ENCODE results near the gene CPVL. TPM values are rescaled to one million over a fixed set of nuclear protein-coding genes. Genes with fewer than 3 reads are reported as not detected.

The CPVL gene
- total and polyA plus RNA-seq, 4 donors = 16.6 to 34.8 (median 17.6) TPM

GRCh38 chr7:29156907-29157452 is 10.6 kb upstream of the CPVL start:
- H3K9ac ChIP-seq (ENCODE audit: insufficient read depth in 1 of 2, low read length in 2 of 2) = no peak overlapping the region
- H3K9me3 ChIP-seq (ENCODE audit: control insufficient read depth in 4 of 4, insufficient read depth in 3 of 4, low read length in 3 of 4) = peaks cover 0 to 3% (median 0%) of the 10 kb centered on the region in 4 donors
- DNase-seq (no peak), ATAC-seq (ENCODE audit: insufficient read depth, low FRiP score) (no peak)
- no peak for TF ChIP-seq CTCF (IDR thresholded peaks at IDR 0.05; ENCODE audit: control extremely low read depth, extremely low read depth)
- H3K27me3 ChIP-seq (ENCODE audit: control insufficient read depth in 3 of 3, insufficient read depth in 3 of 3, low read length in 2 of 3) = no peaks in the 10 kb centered on the region
- peak overlapping the region in 1 of 2 donors; percentile 66 for H3K27ac ChIP-seq (ENCODE audit: low read depth in 1 of 2, low read length in 1 of 2)
- no peaks in the 10 kb centered on the region for H3K36me3 ChIP-seq (ENCODE audit: control insufficient read depth in 4 of 4, insufficient read depth in 4 of 4, low read length in 4 of 4)
- H3K4me3 ChIP-seq = no peak overlapping the region
- WGBS, 2 donors = 33 to 39% methylated on average over 5 of the region's 5 CpGs
- peaks cover 0 to 12% (median 2%) of the 10 kb centered on the region in 5 donors for H3K4me1 ChIP-seq (ENCODE audit: control insufficient read depth in 5 of 5, insufficient read depth in 5 of 5, low read length in 5 of 5)

DNA sequence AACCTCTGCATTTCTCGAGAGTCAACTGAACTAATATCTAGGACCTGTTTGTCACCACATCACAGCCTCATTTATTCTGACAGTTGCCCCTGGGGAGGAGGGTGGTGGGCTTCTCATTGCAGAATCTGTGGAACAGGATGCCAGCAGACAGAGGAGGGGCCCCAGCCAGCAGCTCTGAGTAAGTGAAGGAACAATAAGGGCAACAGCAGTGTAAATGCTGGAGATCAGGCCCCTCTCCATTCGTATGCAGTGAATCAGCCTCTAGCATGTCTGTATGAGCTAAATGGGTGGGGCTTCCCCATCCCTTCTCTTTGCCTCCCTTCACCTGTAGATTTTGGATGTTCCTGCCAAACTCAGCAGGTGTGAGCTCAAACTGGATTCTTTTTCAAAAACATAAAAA is 7.7 kb upstream of the CPVL start:
- Histone ChIP-seq H3K27ac (ENCODE audit: low read depth in 1 of 2, low read length in 1 of 2) (no peak overlapping the region), H3K4me3 (no peak overlapping the region), H3K9ac (ENCODE audit: insufficient read depth in 1 of 2, low read length in 2 of 2) (no peak overlapping the region), H3K27me3 (ENCODE audit: control insufficient read depth in 3 of 3, insufficient read depth in 3 of 3, low read length in 2 of 3) (peaks cover 0 to 9% (median 0%) of the 10 kb centered on the region in 3 donors), H3K9me3 (ENCODE audit: control insufficient read depth in 4 of 4, insufficient read depth in 3 of 4, low read length in 3 of 4) (peaks cover 0 to 2% (median 0%) of the 10 kb centered on the region in 4 donors), H3K4me1 (ENCODE audit: control insufficient read depth in 5 of 5, insufficient read depth in 5 of 5, low read length in 5 of 5) (peaks cover 0 to 11% (median 2%) of the 10 kb centered on the region in 5 donors), H3K36me3 (ENCODE audit: control insufficient read depth in 4 of 4, insufficient read depth in 4 of 4, low read length in 4 of 4) (no peaks in the 10 kb centered on the region)
- ATAC-seq (ENCODE audit: insufficient read depth, low FRiP score) (no peak), DNase-seq (no peak)
- WGBS, 2 donors = 95 to 98% methylated on average over 2 of the region's 2 CpGs
- TF ChIP-seq CTCF (IDR thresholded peaks at IDR 0.05; ENCODE audit: control extremely low read depth, extremely low read depth) = no peak

DNA sequence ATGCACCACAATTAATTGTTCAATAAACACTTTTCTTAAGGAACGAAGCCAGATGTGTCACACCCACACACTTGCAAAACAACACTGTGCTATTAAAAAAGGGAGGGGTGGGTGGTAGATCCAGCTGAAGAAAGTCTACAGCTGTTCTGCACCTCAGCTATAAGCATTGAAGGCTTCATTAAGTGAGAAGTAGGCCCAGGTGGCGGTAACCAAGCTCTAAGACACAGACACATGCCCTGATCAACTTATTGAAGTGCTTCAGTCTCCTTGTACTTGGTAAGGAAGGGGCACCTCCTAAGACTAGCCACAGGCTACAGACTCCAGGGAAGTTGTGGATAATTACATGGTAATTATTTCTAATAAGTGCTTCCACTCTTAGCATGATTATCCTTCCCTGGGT is 4.5 kb upstream of the CPVL start:
- DNase-seq (no peak), ATAC-seq (ENCODE audit: insufficient read depth, low FRiP score) (no peak)
- H3K36me3 ChIP-seq (ENCODE audit: control insufficient read depth in 4 of 4, insufficient read depth in 4 of 4, low read length in 4 of 4) = no peaks in the 10 kb centered on the region
- H3K27ac ChIP-seq (ENCODE audit: low read depth in 1 of 2, low read length in 1 of 2) = no peak overlapping the region
- H3K9me3 ChIP-seq (ENCODE audit: control insufficient read depth in 4 of 4, insufficient read depth in 3 of 4, low read length in 3 of 4) = peaks cover 0 to 2% (median 0%) of the 10 kb centered on the region in 4 donors
- TF ChIP-seq CTCF (IDR thresholded peaks at IDR 0.05; ENCODE audit: control extremely low read depth, extremely low read depth) = no peak
- no peak overlapping the region for H3K9ac ChIP-seq (ENCODE audit: insufficient read depth in 1 of 2, low read length in 2 of 2)
- 73 to 77% methylated on average over 2 of the region's 2 CpGs for WGBS, 2 donors
- H3K4me1 ChIP-seq (ENCODE audit: control insufficient read depth in 5 of 5, insufficient read depth in 5 of 5, low read length in 5 of 5) = peaks cover 0 to 13% (median 7%) of the 10 kb centered on the region in 5 donors
- H3K27me3 ChIP-seq (ENCODE audit: control insufficient read depth in 3 of 3, insufficient read depth in 3 of 3, low read length in 2 of 3) = peaks cover 0 to 35% (median 17%) of the 10 kb centered on the region in 3 donors
- H3K4me3 ChIP-seq = no peak overlapping the region

DNA sequence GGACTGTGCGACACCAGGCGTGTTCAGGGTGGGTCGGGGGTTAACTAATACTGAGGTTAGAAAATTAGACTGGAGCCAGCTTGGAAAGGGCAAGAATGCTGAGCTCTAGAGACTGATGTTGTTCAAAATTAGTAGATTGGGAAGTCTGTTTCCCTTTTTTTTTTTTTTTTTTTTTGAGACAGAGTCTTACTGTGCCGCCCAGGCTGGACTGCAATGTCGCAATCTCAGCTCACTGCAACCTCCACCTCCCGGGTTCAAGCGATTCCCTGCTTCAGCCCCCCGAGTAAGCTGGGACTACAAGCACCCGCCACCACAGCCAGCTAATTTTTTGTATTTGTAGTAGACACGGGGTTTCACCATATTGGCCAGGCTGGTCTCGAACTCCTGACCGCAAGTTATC is 2.7 kb upstream of the CPVL start:
- Histone ChIP-seq H3K4me1 (ENCODE audit: control insufficient read depth in 5 of 5, insufficient read depth in 5 of 5, low read length in 5 of 5) (peaks cover 0 to 19% (median 7%) of the 10 kb centered on the region in 5 donors), H3K9me3 (ENCODE audit: control insufficient read depth in 4 of 4, insufficient read depth in 3 of 4, low read length in 3 of 4) (peaks cover 0 to 2% (median 0%) of the 10 kb centered on the region in 4 donors), H3K4me3 (no peak overlapping the region), H3K27me3 (ENCODE audit: control insufficient read depth in 3 of 3, insufficient read depth in 3 of 3, low read length in 2 of 3) (peaks cover 0 to 53% (median 35%) of the 10 kb centered on the region in 3 donors), H3K27ac (ENCODE audit: low read depth in 1 of 2, low read length in 1 of 2) (peak overlapping the region in 1 of 2 donors; percentile 60), H3K36me3 (ENCODE audit: control insufficient read depth in 4 of 4, insufficient read depth in 4 of 4, low read length in 4 of 4) (no peaks in the 10 kb centered on the region), H3K9ac (ENCODE audit: insufficient read depth in 1 of 2, low read length in 2 of 2) (no peak overlapping the region)
- ATAC-seq (ENCODE audit: insufficient read depth, low FRiP score) (no peak), DNase-seq (no peak)
- no peak for TF ChIP-seq CTCF (IDR thresholded peaks at IDR 0.05; ENCODE audit: control extremely low read depth, extremely low read depth)
- WGBS, 2 donors = 81 to 87% methylated on average over 12 of the region's 12 CpGs

Data from lung (tissue), 12 donors.